ENCODE results near the gene C1QTNF1. TPM values are rescaled to one million over a fixed set of nuclear protein-coding genes. Genes with fewer than 3 reads are reported as not detected.

C1QTNF1 gene
- total and polyA plus RNA-seq, 8 donors, result 2.9 to 20.3 (median 12.7) TPM

DNA sequence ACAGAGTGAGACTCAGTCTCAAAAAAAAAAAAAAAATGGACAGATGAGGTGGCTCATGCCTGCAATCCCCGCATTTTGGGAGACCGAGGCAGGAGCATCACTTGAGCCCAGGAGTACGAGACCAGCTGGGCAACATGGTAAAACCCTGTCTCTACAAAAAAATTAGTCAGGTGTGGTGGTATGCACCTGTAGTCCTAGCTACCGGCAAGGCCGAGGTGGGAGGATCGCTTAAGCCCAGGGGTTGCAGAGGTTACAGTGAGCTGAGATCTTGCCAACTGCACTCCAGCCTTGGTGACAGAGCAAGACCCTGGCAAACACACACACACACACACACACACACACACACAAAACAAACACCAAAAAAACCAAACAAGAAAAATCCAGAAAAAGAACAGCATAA lies 43.0 kb downstream of the C1QTNF1 start:
- Histone ChIP-seq H3K27ac (no peak overlapping the region), H3K9me3 (no peaks in the 10 kb centered on the region), H3K36me3 (no peaks in the 10 kb centered on the region), H3K4me3 (no peak overlapping the region), H3K27me3 (no peaks in the 10 kb centered on the region), H3K4me1 (no peaks in the 10 kb centered on the region)
- DNase-seq, result no peak
- TF ChIP-seq EP300 (IDR thresholded peaks at IDR 0.05) (no peak), POLR2AphosphoS5 (IDR thresholded peaks at IDR 0.05) (no peak), CTCF (IDR thresholded peaks at IDR 0.05) (no peak), POLR2A (IDR thresholded peaks at IDR 0.05) (no peak)
- intact Hi-C loops (cut with DNase I; ENCODE audit: low total_unique reads), result no loop called here
- 69 to 88% (median 79%) methylated on average over 6 of the region's 6 CpGs for WGBS, 5 donors

- peaks cover 1 to 14% (median 11%) of the 10 kb centered on the region in 4 donors for H3K4me1 ChIP-seq
- intact Hi-C loops (cut with DNase I; ENCODE audit: low total_unique reads), result no loop called here
- 79 to 86% (median 84%) methylated on average over 9 of the region's 9 CpGs for WGBS, 5 donors
- no peak overlapping the region for H3K27ac ChIP-seq
- no peaks in the 10 kb centered on the region for H3K9me3 ChIP-seq
- TF ChIP-seq CTCF (IDR thresholded peaks at IDR 0.05), result no peak
- TF ChIP-seq EP300 (IDR thresholded peaks at IDR 0.05), result no peak
- no peak for TF ChIP-seq POLR2AphosphoS5 (IDR thresholded peaks at IDR 0.05)
- TF ChIP-seq POLR2A (IDR thresholded peaks at IDR 0.05), result no peak
- no peaks in the 10 kb centered on the region for H3K27me3 ChIP-seq
- DNase-seq, result no peak
- no peaks in the 10 kb centered on the region for H3K36me3 ChIP-seq
- H3K4me3 ChIP-seq, result no peak overlapping the region
These were observed 46.4 kb downstream of the C1QTNF1 start for GRCh38 chr17:79070266-79070880.

GRCh38 chr17:79071161-79071740 lies 47.3 kb downstream of the C1QTNF1 start:
- WGBS, 5 donors, result 86 to 91% (median 89%) methylated on average over 6 of the region's 6 CpGs
- no peak overlapping the region for H3K4me3 ChIP-seq
- H3K36me3 ChIP-seq, result no peaks in the 10 kb centered on the region
- H3K27ac ChIP-seq, result no peak overlapping the region
- intact Hi-C loops (cut with DNase I; ENCODE audit: low total_unique reads), result no loop called here
- no peaks in the 10 kb centered on the region for H3K27me3 ChIP-seq
- no peak for TF ChIP-seq EP300 (IDR thresholded peaks at IDR 0.05)
- no peak for TF ChIP-seq POLR2A (IDR thresholded peaks at IDR 0.05)
- no peak for TF ChIP-seq POLR2AphosphoS5 (IDR thresholded peaks at IDR 0.05)
- TF ChIP-seq CTCF (IDR thresholded peaks at IDR 0.05), result no peak
- H3K9me3 ChIP-seq, result no peaks in the 10 kb centered on the region
- peaks cover 8 to 23% (median 19%) of the 10 kb centered on the region in 4 donors for H3K4me1 ChIP-seq
- no peak for DNase-seq

DNA sequence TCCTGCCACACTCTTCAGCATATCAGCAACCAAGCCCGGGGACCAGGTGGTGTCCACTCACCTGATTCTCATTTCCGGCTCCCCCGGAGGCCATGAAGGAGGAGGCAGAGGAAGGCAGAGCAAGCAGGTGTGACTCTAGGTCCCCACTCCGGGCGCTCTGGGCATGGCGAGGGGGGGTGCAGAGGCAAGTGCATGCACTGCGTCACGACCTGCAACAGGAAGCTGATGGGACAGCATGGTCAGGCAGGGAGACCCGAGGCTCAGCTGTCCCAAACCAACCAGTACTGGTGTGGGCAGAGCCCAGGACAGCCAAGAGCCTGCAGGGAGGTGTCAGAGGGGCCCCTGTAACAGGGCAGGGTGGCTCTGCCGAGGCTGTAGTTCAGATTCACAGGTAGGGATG lies 48.6 kb downstream of the C1QTNF1 start:
- Histone ChIP-seq H3K9me3 (no peaks in the 10 kb centered on the region), H3K36me3 (peaks cover 3 to 4% (median 3%) of the 10 kb centered on the region in 4 donors), H3K27ac (no peak overlapping the region), H3K27me3 (no peaks in the 10 kb centered on the region), H3K4me3 (no peak overlapping the region), H3K4me1 (peaks cover 8 to 30% (median 28%) of the 10 kb centered on the region in 4 donors)
- WGBS, 5 donors, result 78 to 88% (median 87%) methylated on average over 10 of the region's 10 CpGs
- DNase-seq, result no peak
- no peak for TF ChIP-seq POLR2A (IDR thresholded peaks at IDR 0.05)
- no peak for TF ChIP-seq CTCF (IDR thresholded peaks at IDR 0.05)
- intact Hi-C loops (cut with DNase I; ENCODE audit: low total_unique reads), result no loop called here
